Measurements from ENCODE around the gene UBE2E3. TPM values are rescaled to one million over a fixed set of nuclear protein-coding genes. Genes with fewer than 3 reads are reported as not detected.

UBE2E3 gene
- total RNA-seq, 1 experiment from 2014 or later: 76.3 TPM

DNA sequence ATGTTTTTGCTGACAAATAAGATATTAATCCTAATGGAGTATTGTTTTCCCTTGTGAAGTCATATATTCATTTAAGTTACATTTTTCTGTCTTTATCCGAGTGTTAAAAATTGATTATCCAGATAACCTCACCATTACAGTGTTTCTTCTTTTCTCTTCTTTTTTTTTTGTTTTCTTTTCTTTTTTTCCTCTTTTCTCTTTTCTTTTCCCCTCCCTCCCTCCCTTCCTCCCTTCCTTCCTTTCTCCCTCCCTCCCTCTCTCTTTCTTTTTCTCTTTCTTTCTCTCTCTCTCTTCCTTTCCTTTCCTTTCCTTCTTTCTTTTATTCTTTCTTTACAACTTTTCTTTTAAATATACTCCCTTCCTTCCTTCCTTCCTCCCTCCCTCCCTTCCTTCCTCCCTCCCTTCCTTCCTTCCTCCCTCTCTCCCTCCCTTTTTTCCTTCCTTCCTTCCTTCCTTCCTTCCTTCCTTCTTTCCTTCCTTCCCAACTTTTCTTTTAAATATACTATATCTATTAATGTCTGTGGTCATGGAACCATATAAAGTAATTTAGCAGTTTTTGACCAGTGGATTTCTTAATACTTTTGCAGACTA, 40.9 kb downstream of the UBE2E3 start:
- DNase-seq (ENCODE audit: low spot score) (no peak), ATAC-seq (no peak)
- H3K9me3 Mint-ChIP-seq: no peaks in the 10 kb centered on the region
- H3K27ac Mint-ChIP-seq: no peak overlapping the region
- CTCF ChIA-PET: no interaction called here
- TF ChIP-seq ETV6 (CRISPR knock-in tag; IDR thresholded peaks at IDR 0.05) (no peak), JUN (CRISPR knock-in tag; IDR thresholded peaks at IDR 0.05) (no peak), SMAD4 (CRISPR knock-in tag; IDR thresholded peaks at IDR 0.05) (no peak), SP1 (CRISPR knock-in tag; conservative IDR thresholded peaks at IDR 0.05) (no peak), NR2C2 (CRISPR knock-in tag; IDR thresholded peaks at IDR 0.05) (no peak)
- TF ChIP-seq, protein P1, sequence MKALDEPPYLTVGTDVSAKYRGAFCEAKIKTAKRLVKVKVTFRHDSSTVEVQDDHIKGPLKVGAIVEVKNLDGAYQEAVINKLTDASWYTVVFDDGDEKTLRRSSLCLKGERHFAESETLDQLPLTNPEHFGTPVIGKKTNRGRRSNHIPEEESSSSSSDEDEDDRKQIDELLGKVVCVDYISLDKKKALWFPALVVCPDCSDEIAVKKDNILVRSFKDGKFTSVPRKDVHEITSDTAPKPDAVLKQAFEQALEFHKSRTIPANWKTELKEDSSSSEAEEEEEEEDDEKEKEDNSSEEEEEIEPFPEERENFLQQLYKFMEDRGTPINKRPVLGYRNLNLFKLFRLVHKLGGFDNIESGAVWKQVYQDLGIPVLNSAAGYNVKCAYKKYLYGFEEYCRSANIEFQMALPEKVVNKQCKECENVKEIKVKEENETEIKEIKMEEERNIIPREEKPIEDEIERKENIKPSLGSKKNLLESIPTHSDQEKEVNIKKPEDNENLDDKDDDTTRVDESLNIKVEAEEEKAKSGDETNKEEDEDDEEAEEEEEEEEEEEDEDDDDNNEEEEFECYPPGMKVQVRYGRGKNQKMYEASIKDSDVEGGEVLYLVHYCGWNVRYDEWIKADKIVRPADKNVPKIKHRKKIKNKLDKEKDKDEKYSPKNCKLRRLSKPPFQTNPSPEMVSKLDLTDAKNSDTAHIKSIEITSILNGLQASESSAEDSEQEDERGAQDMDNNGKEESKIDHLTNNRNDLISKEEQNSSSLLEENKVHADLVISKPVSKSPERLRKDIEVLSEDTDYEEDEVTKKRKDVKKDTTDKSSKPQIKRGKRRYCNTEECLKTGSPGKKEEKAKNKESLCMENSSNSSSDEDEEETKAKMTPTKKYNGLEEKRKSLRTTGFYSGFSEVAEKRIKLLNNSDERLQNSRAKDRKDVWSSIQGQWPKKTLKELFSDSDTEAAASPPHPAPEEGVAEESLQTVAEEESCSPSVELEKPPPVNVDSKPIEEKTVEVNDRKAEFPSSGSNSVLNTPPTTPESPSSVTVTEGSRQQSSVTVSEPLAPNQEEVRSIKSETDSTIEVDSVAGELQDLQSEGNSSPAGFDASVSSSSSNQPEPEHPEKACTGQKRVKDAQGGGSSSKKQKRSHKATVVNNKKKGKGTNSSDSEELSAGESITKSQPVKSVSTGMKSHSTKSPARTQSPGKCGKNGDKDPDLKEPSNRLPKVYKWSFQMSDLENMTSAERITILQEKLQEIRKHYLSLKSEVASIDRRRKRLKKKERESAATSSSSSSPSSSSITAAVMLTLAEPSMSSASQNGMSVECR (CRISPR knock-in tag; IDR thresholded peaks at IDR 0.05; ENCODE audit: borderline replicate concordance): no peak
- TF ChIP-seq, protein P2, sequence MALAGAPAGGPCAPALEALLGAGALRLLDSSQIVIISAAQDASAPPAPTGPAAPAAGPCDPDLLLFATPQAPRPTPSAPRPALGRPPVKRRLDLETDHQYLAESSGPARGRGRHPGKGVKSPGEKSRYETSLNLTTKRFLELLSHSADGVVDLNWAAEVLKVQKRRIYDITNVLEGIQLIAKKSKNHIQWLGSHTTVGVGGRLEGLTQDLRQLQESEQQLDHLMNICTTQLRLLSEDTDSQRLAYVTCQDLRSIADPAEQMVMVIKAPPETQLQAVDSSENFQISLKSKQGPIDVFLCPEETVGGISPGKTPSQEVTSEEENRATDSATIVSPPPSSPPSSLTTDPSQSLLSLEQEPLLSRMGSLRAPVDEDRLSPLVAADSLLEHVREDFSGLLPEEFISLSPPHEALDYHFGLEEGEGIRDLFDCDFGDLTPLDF (CRISPR knock-in tag; IDR thresholded peaks at IDR 0.05): no peak
- TF ChIP-seq, protein P3, sequence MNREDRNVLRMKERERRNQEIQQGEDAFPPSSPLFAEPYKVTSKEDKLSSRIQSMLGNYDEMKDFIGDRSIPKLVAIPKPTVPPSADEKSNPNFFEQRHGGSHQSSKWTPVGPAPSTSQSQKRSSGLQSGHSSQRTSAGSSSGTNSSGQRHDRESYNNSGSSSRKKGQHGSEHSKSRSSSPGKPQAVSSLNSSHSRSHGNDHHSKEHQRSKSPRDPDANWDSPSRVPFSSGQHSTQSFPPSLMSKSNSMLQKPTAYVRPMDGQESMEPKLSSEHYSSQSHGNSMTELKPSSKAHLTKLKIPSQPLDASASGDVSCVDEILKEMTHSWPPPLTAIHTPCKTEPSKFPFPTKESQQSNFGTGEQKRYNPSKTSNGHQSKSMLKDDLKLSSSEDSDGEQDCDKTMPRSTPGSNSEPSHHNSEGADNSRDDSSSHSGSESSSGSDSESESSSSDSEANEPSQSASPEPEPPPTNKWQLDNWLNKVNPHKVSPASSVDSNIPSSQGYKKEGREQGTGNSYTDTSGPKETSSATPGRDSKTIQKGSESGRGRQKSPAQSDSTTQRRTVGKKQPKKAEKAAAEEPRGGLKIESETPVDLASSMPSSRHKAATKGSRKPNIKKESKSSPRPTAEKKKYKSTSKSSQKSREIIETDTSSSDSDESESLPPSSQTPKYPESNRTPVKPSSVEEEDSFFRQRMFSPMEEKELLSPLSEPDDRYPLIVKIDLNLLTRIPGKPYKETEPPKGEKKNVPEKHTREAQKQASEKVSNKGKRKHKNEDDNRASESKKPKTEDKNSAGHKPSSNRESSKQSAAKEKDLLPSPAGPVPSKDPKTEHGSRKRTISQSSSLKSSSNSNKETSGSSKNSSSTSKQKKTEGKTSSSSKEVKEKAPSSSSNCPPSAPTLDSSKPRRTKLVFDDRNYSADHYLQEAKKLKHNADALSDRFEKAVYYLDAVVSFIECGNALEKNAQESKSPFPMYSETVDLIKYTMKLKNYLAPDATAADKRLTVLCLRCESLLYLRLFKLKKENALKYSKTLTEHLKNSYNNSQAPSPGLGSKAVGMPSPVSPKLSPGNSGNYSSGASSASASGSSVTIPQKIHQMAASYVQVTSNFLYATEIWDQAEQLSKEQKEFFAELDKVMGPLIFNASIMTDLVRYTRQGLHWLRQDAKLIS (CRISPR knock-in tag; IDR thresholded peaks at IDR 0.05; ENCODE audit: borderline replicate concordance): no peak
- H3K36me3 Mint-ChIP-seq: no peaks in the 10 kb centered on the region
- H3K4me1 Mint-ChIP-seq: peaks cover 26% of the 10 kb centered on the region
- no peak overlapping the region for H3K4me3 Mint-ChIP-seq
- POLR2A ChIA-PET: no interaction called here
- H3K27me3 Mint-ChIP-seq (ENCODE audit: low read depth): no peaks in the 10 kb centered on the region

DNA sequence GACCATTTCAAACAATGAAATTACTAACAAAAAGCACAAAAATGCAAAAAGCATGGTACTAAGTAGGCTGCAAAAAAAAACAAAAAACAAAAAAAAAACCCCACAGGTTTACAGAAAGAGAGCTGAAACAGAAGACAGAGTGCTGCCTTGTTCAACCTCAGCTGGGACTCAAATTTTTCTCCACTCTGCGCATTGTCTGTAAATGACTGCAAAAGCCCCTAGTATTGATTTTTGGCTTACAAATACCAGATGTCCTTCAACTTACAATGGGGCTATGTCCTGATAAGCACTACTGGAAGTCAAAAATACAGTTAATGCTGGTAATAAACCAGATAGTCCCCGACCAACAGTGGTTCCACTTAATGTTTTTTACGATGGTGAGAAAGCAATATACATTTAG, 42.2 kb downstream of the UBE2E3 start:
- TF ChIP-seq ZNF138 (CRISPR knock-in tag; conservative IDR thresholded peaks at IDR 0.05): no peak
- TF ChIP-seq, protein P4, sequence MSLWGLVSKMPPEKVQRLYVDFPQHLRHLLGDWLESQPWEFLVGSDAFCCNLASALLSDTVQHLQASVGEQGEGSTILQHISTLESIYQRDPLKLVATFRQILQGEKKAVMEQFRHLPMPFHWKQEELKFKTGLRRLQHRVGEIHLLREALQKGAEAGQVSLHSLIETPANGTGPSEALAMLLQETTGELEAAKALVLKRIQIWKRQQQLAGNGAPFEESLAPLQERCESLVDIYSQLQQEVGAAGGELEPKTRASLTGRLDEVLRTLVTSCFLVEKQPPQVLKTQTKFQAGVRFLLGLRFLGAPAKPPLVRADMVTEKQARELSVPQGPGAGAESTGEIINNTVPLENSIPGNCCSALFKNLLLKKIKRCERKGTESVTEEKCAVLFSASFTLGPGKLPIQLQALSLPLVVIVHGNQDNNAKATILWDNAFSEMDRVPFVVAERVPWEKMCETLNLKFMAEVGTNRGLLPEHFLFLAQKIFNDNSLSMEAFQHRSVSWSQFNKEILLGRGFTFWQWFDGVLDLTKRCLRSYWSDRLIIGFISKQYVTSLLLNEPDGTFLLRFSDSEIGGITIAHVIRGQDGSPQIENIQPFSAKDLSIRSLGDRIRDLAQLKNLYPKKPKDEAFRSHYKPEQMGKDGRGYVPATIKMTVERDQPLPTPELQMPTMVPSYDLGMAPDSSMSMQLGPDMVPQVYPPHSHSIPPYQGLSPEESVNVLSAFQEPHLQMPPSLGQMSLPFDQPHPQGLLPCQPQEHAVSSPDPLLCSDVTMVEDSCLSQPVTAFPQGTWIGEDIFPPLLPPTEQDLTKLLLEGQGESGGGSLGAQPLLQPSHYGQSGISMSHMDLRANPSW (CRISPR knock-in tag; conservative IDR thresholded peaks at IDR 0.05; ENCODE audit: low read depth): no peak
- H3K36me3 Mint-ChIP-seq: no peaks in the 10 kb centered on the region
- H3K4me3 Mint-ChIP-seq: no peak overlapping the region
- no peaks in the 10 kb centered on the region for H3K27me3 Mint-ChIP-seq (ENCODE audit: low read depth)
- ChIA-PET CTCF (interaction anchor here (0.7 to 0.9 kb wide), 2 partner anchors 36 to 423 kb away, joined by 3 to 4 read pairs; no protein-coding TSS in a partner anchor), POLR2A (no interaction called here)
- DNase-seq (ENCODE audit: low spot score) (no peak), ATAC-seq (no peak)
- no peak overlapping the region for H3K27ac Mint-ChIP-seq
- H3K9me3 Mint-ChIP-seq: no peaks in the 10 kb centered on the region
- peaks cover 16% of the 10 kb centered on the region for H3K4me1 Mint-ChIP-seq
